ENCODE measurements around the gene LYRM4. TPM values are rescaled to one million over a fixed set of nuclear protein-coding genes. Genes with fewer than 3 reads are reported as not detected.

LYRM4 gene
- polyA plus RNA-seq, 1 donor from 2014 or later: 29.3 TPM

GRCh38 chr6:5178806-5179205, 81.9 kb downstream of the LYRM4 start:
- H3K79me2 ChIP-seq (replicated peaks; ENCODE audit: insufficient read depth, low read length): no peaks in the 10 kb centered on the region
- H3K9me3 ChIP-seq (ENCODE audit: low read length): no peaks in the 10 kb centered on the region
- no peak for TF ChIP-seq EZH2 (IDR thresholded peaks at IDR 0.05; ENCODE audit: borderline replicate concordance, insufficient read depth, low read length, poor library complexity, severe bottlenecking)
- TF ChIP-seq RAD21 (conservative IDR thresholded peaks at IDR 0.05): no peak
- TF ChIP-seq POLR2AphosphoS5 (IDR thresholded peaks at IDR 0.05): no peak
- TF ChIP-seq SMC3 (conservative IDR thresholded peaks at IDR 0.05; ENCODE audit: poor library complexity): no peak
- no peak for TF ChIP-seq CTCF (IDR thresholded peaks at IDR 0.05; ENCODE audit: poor library complexity, severe bottlenecking)
- no peak for TF ChIP-seq TAF1 (IDR thresholded peaks at IDR 0.05; ENCODE audit: low read depth)
- TF ChIP-seq MXI1 (conservative IDR thresholded peaks at IDR 0.05; ENCODE audit: poor library complexity, severe bottlenecking): no peak
- no peak overlapping the region for H3K27ac ChIP-seq (ENCODE audit: low read length)
- H4K20me1 ChIP-seq (ENCODE audit: insufficient read depth): no peaks in the 10 kb centered on the region
- H3K4me3 ChIP-seq (ENCODE audit: low read length): no peak overlapping the region
- no peaks in the 10 kb centered on the region for H3F3A ChIP-seq (ENCODE audit: insufficient read depth, low read length, poor library complexity, severe bottlenecking)
- H3K9ac ChIP-seq (ENCODE audit: low read length): no peak overlapping the region
- H3K27me3 ChIP-seq (ENCODE audit: insufficient read depth, low read depth, low read length): no peaks in the 10 kb centered on the region
- no peak overlapping the region for H3K4me2 ChIP-seq (ENCODE audit: low read length)
- no peaks in the 10 kb centered on the region for H3K36me3 ChIP-seq (ENCODE audit: insufficient read depth, low read length)
- H2AFZ ChIP-seq (ENCODE audit: low read depth, low read length): no peak overlapping the region
- H3K9me2 ChIP-seq (ENCODE audit: insufficient read depth, low read length): no peaks in the 10 kb centered on the region

- H2AFZ ChIP-seq (ENCODE audit: low read depth, low read length): no peak overlapping the region
- no peaks in the 10 kb centered on the region for H4K20me1 ChIP-seq (ENCODE audit: insufficient read depth)
- H3K27me3 ChIP-seq (ENCODE audit: insufficient read depth, low read depth, low read length): no peaks in the 10 kb centered on the region
- no peak overlapping the region for H3K4me3 ChIP-seq (ENCODE audit: low read length)
- no peaks in the 10 kb centered on the region for H3K79me2 ChIP-seq (replicated peaks; ENCODE audit: insufficient read depth, low read length)
- no peak overlapping the region for H3K4me2 ChIP-seq (ENCODE audit: low read length)
- no peaks in the 10 kb centered on the region for H3K9me3 ChIP-seq (ENCODE audit: low read length)
- H3F3A ChIP-seq (ENCODE audit: insufficient read depth, low read length, poor library complexity, severe bottlenecking): no peaks in the 10 kb centered on the region
- no peak overlapping the region for H3K9ac ChIP-seq (ENCODE audit: low read length)
- TF ChIP-seq TAF1 (IDR thresholded peaks at IDR 0.05; ENCODE audit: low read depth) (no peak), REST (IDR thresholded peaks at IDR 0.05; ENCODE audit: borderline replicate concordance) (no peak), EP300 (conservative IDR thresholded peaks at IDR 0.05; ENCODE audit: poor library complexity, severe bottlenecking) (no peak), CTCF (IDR thresholded peaks at IDR 0.05; ENCODE audit: poor library complexity, severe bottlenecking) (no peak), RAD21 (conservative IDR thresholded peaks at IDR 0.05) (no peak)
- H3K9me2 ChIP-seq (ENCODE audit: insufficient read depth, low read length): no peaks in the 10 kb centered on the region
- no peak overlapping the region for H3K27ac ChIP-seq (ENCODE audit: low read length)
- no peaks in the 10 kb centered on the region for H3K36me3 ChIP-seq (ENCODE audit: insufficient read depth, low read length)
Observed at GRCh38 chr6:5175635-5176034, 85.1 kb downstream of the LYRM4 start.

Measured in neural cell (in vitro differentiated cells).